ENCODE data around the gene L3MBTL4. TPM values are rescaled to one million over a fixed set of nuclear protein-coding genes. Genes with fewer than 3 reads are reported as not detected.

Gene L3MBTL4
- total RNA-seq, 3 donors from 2014 or later = 7.8 to 23.0 (median 19.7) TPM

GRCh38 chr18:6236258-6236657 is 178.5 kb downstream of the L3MBTL4 start:
- TF ChIP-seq POLR2A (IDR thresholded peaks at IDR 0.05) (no peak), POLR2AphosphoS5 (IDR thresholded peaks at IDR 0.05) (no peak)
- TF ChIP-seq, protein P1, sequence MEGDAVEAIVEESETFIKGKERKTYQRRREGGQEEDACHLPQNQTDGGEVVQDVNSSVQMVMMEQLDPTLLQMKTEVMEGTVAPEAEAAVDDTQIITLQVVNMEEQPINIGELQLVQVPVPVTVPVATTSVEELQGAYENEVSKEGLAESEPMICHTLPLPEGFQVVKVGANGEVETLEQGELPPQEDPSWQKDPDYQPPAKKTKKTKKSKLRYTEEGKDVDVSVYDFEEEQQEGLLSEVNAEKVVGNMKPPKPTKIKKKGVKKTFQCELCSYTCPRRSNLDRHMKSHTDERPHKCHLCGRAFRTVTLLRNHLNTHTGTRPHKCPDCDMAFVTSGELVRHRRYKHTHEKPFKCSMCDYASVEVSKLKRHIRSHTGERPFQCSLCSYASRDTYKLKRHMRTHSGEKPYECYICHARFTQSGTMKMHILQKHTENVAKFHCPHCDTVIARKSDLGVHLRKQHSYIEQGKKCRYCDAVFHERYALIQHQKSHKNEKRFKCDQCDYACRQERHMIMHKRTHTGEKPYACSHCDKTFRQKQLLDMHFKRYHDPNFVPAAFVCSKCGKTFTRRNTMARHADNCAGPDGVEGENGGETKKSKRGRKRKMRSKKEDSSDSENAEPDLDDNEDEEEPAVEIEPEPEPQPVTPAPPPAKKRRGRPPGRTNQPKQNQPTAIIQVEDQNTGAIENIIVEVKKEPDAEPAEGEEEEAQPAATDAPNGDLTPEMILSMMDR (IDR thresholded peaks at IDR 0.05) = no peak
- H3K4me3 ChIP-seq = no peak overlapping the region
- intact Hi-C loops (cut with DNase I; ENCODE audit: low total_unique reads) = no loop called here

GRCh38 chr18:6222271-6222670 is 192.4 kb downstream of the L3MBTL4 start:
- no peak for DNase-seq (ENCODE audit: low spot score in 2 of 2)
- intact Hi-C loops (cut with DNase I; ENCODE audit: low total_unique reads) = no loop called here
- TF ChIP-seq POLR2A (IDR thresholded peaks at IDR 0.05) = no peak
- TF ChIP-seq, protein P1 (IDR thresholded peaks at IDR 0.05) = no peak
- no peak for TF ChIP-seq POLR2AphosphoS5 (IDR thresholded peaks at IDR 0.05)
- Histone ChIP-seq H3K27ac (no peak overlapping the region), H3K9me3 (peaks cover 0 to 8% of the 10 kb centered on the region in 2 donors), H3K4me3 (no peak overlapping the region), H3K27me3 (no peaks in the 10 kb centered on the region), H3K4me1 (no peaks in the 10 kb centered on the region), H3K36me3 (no peaks in the 10 kb centered on the region)

More at GRCh38 chr18:6236258-6236657, 178.5 kb downstream of the L3MBTL4 start:
- Histone ChIP-seq H3K36me3 (no peaks in the 10 kb centered on the region), H3K4me1 (no peaks in the 10 kb centered on the region), H3K9me3 (no peaks in the 10 kb centered on the region), H3K27ac (no peak overlapping the region), H3K27me3 (no peaks in the 10 kb centered on the region)
- DNase-seq (ENCODE audit: low spot score in 2 of 2) = no peak

DNA sequence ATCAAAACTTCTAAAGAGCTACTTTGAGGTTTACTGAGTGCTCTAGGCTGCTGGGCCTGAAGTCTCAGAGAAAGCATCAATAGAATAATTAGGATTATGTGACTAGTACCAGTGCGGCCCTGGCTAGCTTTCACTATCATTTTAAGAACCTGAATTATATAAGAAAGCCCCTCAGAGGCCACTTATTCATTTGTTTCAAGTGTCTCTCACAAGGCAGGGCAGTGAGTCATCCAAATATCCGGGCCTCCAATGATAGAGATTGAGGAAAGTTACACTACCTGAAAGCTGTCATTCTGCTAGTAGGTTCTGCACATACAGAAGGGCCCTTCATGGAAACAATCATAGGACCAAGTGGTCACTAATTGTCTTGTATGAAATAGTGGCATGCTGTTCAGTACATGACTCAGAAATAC is 193.1 kb downstream of the L3MBTL4 start:
- Histone ChIP-seq H3K9me3 (peaks cover 0 to 8% of the 10 kb centered on the region in 2 donors), H3K36me3 (no peaks in the 10 kb centered on the region), H3K27me3 (no peaks in the 10 kb centered on the region), H3K27ac (no peak overlapping the region), H3K4me1 (no peaks in the 10 kb centered on the region), H3K4me3 (no peak overlapping the region)
- intact Hi-C loops (cut with DNase I; ENCODE audit: low total_unique reads) = no loop called here
- TF ChIP-seq POLR2AphosphoS5 (IDR thresholded peaks at IDR 0.05) (no peak), POLR2A (IDR thresholded peaks at IDR 0.05) (no peak)
- TF ChIP-seq, protein P1 (IDR thresholded peaks at IDR 0.05) = no peak
- DNase-seq (ENCODE audit: low spot score in 2 of 2) = no peak

- Histone ChIP-seq H3K36me3 (no peaks in the 10 kb centered on the region), H3K9me3 (no peaks in the 10 kb centered on the region), H3K4me1 (no peaks in the 10 kb centered on the region), H3K27ac (no peak overlapping the region), H3K27me3 (no peaks in the 10 kb centered on the region), H3K4me3 (no peak overlapping the region)
- TF ChIP-seq POLR2AphosphoS5 (IDR thresholded peaks at IDR 0.05) (no peak), POLR2A (IDR thresholded peaks at IDR 0.05) (no peak)
- TF ChIP-seq, protein P1 (IDR thresholded peaks at IDR 0.05) = no peak
- no peak for DNase-seq (ENCODE audit: low spot score in 2 of 2)
- intact Hi-C loops (cut with DNase I; ENCODE audit: low total_unique reads) = no loop called here
Measured at GRCh38 chr18:6220129-6220528, 194.6 kb downstream of the L3MBTL4 start.

- Histone ChIP-seq H3K27ac (no peak overlapping the region), H3K27me3 (no peaks in the 10 kb centered on the region), H3K36me3 (no peaks in the 10 kb centered on the region), H3K4me1 (no peaks in the 10 kb centered on the region), H3K4me3 (no peak overlapping the region), H3K9me3 (no peaks in the 10 kb centered on the region)
- intact Hi-C loops (cut with DNase I; ENCODE audit: low total_unique reads) = no loop called here
- no peak for DNase-seq (ENCODE audit: low spot score in 2 of 2)
- TF ChIP-seq, protein P1 (IDR thresholded peaks at IDR 0.05) = no peak
- no peak for TF ChIP-seq POLR2A (IDR thresholded peaks at IDR 0.05)
- no peak for TF ChIP-seq POLR2AphosphoS5 (IDR thresholded peaks at IDR 0.05)
Measured at GRCh38 chr18:6219116-6219717, 195.5 kb downstream of the L3MBTL4 start.
